HCT116 (cell line): ENCODE data around the gene APCDD1L.

Experiments
- JUND ChIP-seq: IDR thresholded peaks from 2 replicates; pipeline ENCODE4 v1.6.1; 2012
- POLR2A ChIP-seq: IDR thresholded peaks from 2 replicates; pipeline ENCODE4 v1.7.0; 2011; ENCODE audit warnings: borderline replicate concordance; ENCODE audit not compliant: insufficient read depth, insufficient read length; ENCODE audit errors: extremely low read depth
- POLR2AphosphoS5 ChIP-seq: IDR thresholded peaks from 2 replicates; pipeline ENCODE4 v1.6.1; 2011; ENCODE audit warnings: mild to moderate bottlenecking, low read depth, low read length, moderate library complexity
- SP1 ChIP-seq: IDR thresholded peaks from 2 replicates; pipeline ENCODE4 v1.6.1; 2012; ENCODE audit warnings: low read depth
- ZNF274 ChIP-seq: fragments of 200-500 bp; sonication (Bioruptor generic); IDR thresholded peaks from 2 replicates; pipeline ENCODE4 v1.6.1; 2014; ENCODE audit warnings: mild to moderate bottlenecking, low read depth, low read length, inconsistent platforms
- TF ChIP-seq, protein P1 (sequence below): IDR thresholded peaks from 2 replicates; pipeline ENCODE4 v1.6.1; 2012
- TF ChIP-seq, protein P2 (sequence below), 3 experiments: fragments of 200-600 bp in 1 of 3; sonication (generic) in 1 of 3; IDR thresholded peaks in 2 of 3; conservative IDR thresholded peaks in 1 of 3; 2 replicates each; pipeline ENCODE4 v1.5.1; 2012 to 2017; ENCODE audit warnings: low read depth in 2 of 3, low read length in 2 of 3, antibody characterized with exemption in 1 of 3, borderline replicate concordance in 1 of 3, control low read depth in 1 of 3, mild to moderate bottlenecking in 1 of 3, mixed read lengths in 1 of 3, mixed run types in 1 of 3, moderate library complexity in 1 of 3; ENCODE audit not compliant: insufficient read depth in 1 of 3
- TF ChIP-seq, protein P3 (sequence below): IDR thresholded peaks from 2 replicates; pipeline ENCODE4 v1.6.1; 2012
- TF ChIP-seq, protein P4 (sequence below): IDR thresholded peaks from 2 replicates; pipeline ENCODE4 v1.6.1; 2012; ENCODE audit warnings: low read depth

DNA sequence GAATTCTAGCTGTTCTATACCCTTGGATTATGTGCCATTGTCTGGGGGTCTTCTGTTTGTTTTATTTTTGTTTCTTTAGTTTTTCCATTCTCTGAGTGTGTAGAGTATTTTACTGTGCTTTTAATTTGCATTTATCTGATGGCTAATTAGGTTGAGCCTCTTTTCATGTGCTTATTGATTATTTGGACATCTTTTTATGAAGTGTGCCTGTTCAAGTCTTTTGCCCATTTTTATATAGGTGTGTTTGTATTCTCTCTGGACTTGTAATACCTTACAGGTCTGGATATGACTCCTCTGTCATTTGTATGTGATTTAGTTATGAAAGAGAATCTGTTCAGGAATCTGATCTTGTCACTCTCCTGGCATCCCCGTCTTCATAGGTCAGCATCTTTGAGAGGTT, 22.6 kb upstream of the APCDD1L start:
- TF ChIP-seq POLR2AphosphoS5 (no peak), SP1 (no peak), JUND (no peak), ZNF274 (no peak), POLR2A (no peak)
- TF ChIP-seq, protein P1, sequence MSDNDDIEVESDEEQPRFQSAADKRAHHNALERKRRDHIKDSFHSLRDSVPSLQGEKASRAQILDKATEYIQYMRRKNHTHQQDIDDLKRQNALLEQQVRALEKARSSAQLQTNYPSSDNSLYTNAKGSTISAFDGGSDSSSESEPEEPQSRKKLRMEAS: no peak
- TF ChIP-seq, protein P2, sequence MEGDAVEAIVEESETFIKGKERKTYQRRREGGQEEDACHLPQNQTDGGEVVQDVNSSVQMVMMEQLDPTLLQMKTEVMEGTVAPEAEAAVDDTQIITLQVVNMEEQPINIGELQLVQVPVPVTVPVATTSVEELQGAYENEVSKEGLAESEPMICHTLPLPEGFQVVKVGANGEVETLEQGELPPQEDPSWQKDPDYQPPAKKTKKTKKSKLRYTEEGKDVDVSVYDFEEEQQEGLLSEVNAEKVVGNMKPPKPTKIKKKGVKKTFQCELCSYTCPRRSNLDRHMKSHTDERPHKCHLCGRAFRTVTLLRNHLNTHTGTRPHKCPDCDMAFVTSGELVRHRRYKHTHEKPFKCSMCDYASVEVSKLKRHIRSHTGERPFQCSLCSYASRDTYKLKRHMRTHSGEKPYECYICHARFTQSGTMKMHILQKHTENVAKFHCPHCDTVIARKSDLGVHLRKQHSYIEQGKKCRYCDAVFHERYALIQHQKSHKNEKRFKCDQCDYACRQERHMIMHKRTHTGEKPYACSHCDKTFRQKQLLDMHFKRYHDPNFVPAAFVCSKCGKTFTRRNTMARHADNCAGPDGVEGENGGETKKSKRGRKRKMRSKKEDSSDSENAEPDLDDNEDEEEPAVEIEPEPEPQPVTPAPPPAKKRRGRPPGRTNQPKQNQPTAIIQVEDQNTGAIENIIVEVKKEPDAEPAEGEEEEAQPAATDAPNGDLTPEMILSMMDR (IDR thresholded peaks at IDR 0.05 in 2 of 3, conservative IDR thresholded peaks at IDR 0.05 in 1 of 3; ENCODE audit: borderline replicate concordance in 1 of 3, insufficient read depth in 1 of 3, low read depth in 2 of 3, low read length in 2 of 3): no peak
- TF ChIP-seq, protein P3, sequence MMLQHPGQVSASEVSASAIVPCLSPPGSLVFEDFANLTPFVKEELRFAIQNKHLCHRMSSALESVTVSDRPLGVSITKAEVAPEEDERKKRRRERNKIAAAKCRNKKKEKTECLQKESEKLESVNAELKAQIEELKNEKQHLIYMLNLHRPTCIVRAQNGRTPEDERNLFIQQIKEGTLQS: no peak
- TF ChIP-seq, protein P4, sequence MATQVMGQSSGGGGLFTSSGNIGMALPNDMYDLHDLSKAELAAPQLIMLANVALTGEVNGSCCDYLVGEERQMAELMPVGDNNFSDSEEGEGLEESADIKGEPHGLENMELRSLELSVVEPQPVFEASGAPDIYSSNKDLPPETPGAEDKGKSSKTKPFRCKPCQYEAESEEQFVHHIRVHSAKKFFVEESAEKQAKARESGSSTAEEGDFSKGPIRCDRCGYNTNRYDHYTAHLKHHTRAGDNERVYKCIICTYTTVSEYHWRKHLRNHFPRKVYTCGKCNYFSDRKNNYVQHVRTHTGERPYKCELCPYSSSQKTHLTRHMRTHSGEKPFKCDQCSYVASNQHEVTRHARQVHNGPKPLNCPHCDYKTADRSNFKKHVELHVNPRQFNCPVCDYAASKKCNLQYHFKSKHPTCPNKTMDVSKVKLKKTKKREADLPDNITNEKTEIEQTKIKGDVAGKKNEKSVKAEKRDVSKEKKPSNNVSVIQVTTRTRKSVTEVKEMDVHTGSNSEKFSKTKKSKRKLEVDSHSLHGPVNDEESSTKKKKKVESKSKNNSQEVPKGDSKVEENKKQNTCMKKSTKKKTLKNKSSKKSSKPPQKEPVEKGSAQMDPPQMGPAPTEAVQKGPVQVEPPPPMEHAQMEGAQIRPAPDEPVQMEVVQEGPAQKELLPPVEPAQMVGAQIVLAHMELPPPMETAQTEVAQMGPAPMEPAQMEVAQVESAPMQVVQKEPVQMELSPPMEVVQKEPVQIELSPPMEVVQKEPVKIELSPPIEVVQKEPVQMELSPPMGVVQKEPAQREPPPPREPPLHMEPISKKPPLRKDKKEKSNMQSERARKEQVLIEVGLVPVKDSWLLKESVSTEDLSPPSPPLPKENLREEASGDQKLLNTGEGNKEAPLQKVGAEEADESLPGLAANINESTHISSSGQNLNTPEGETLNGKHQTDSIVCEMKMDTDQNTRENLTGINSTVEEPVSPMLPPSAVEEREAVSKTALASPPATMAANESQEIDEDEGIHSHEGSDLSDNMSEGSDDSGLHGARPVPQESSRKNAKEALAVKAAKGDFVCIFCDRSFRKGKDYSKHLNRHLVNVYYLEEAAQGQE: no peak
